GM19025 (cell line): ENCODE measurements around the gene SHQ1.

Experiments
- ATAC-seq: cut with Tn5 transposase; IDR thresholded peaks from one replicate; pipeline ENCODE4 v1.9.1; 2021; ENCODE audit warnings: mild to moderate bottlenecking, low read depth, moderate library complexity; ENCODE audit not compliant: unreplicated experiment

The SHQ1 gene

GRCh38 chr3:72847751-72848702 is at the start of gene SHQ1:
TSS of gene SHQ1 (minus strand) at chr3:72848445. CDS start at chr3:72848340, 105 bp downstream.
- ATAC-seq = peak; percentile 98

- ATAC-seq = no peak
Observed at GRCh38 chr3:72897758-72898007, 49.4 kb upstream of the SHQ1 start.

- no peak for ATAC-seq
Observed at GRCh38 chr3:72896996-72897757, 48.9 kb upstream of the SHQ1 start.

- no peak for ATAC-seq
Observed at GRCh38 chr3:72894976-72895552, 46.8 kb upstream of the SHQ1 start.

- no peak for ATAC-seq
Observed at GRCh38 chr3:72892870-72893269, 44.6 kb upstream of the SHQ1 start.

- ATAC-seq = no peak
Observed at GRCh38 chr3:72892081-72892775, 44.0 kb upstream of the SHQ1 start.

- ATAC-seq = no peak
Observed at GRCh38 chr3:72891053-72891855, 43.0 kb upstream of the SHQ1 start.

- ATAC-seq = no peak
Observed at GRCh38 chr3:72890166-72890925, 42.1 kb upstream of the SHQ1 start.

- ATAC-seq = no peak
Observed at GRCh38 chr3:72889310-72890165, 41.3 kb upstream of the SHQ1 start.

GRCh38 chr3:72888546-72889309 is 40.5 kb upstream of the SHQ1 start:
- ATAC-seq = no peak

GRCh38 chr3:72887705-72888545 is 39.7 kb upstream of the SHQ1 start, which contains the start of gene GXYLT2:
TSS of gene GXYLT2 (plus strand) at chr3:72888046. CDS start at chr3:72888234, 188 bp downstream.
- no peak for ATAC-seq

- ATAC-seq = no peak
Observed at GRCh38 chr3:72887343-72887704, 39.1 kb upstream of the SHQ1 start.

GRCh38 chr3:72872183-72872582 is 23.9 kb upstream of the SHQ1 start:
- no peak for ATAC-seq

GRCh38 chr3:72862314-72863090 is 14.3 kb upstream of the SHQ1 start:
- ATAC-seq = no peak

- ATAC-seq = no peak
Observed at GRCh38 chr3:72860846-72861245, 12.6 kb upstream of the SHQ1 start.

- no peak for ATAC-seq
Observed at GRCh38 chr3:72860053-72860452, 11.8 kb upstream of the SHQ1 start.
